HG03045 (cell line): Measurements from ENCODE around the gene PTRH1.

Experiments
- ATAC-seq: cut with Tn5 transposase; IDR thresholded peaks from one replicate; pipeline ENCODE4 v1.9.1; 2021; ENCODE audit warnings: mild to moderate bottlenecking, moderate library complexity; ENCODE audit not compliant: unreplicated experiment

Gene PTRH1

GRCh38 chr9:127664678-127665507 lies 50.6 kb downstream of the PTRH1 start:
- no peak for ATAC-seq

- no peak for ATAC-seq
Measured at GRCh38 chr9:127664324-127664677, 51.2 kb downstream of the PTRH1 start.
